Measurements from ENCODE around the gene PISD.

- TF ChIP-seq CTCF (IDR thresholded peaks at IDR 0.05) (no peak), EZH2 (IDR thresholded peaks at IDR 0.05) (no peak), EZH2phosphoT487 (IDR thresholded peaks at IDR 0.05) (no peak)
Measured at GRCh38 chr22:31676700-31677099, 14.7 kb upstream of the PISD start.

All from neural progenitor cell (in vitro differentiated cells).